GM12873 (cell line): Measurements from ENCODE around the gene DNM1.

Experiments used
- TF ChIP-seq, protein P1 (sequence below): IDR thresholded peaks from 2 replicates; pipeline ENCODE4 v1.5.1; 2012; ENCODE audit warnings: low read depth, mild to moderate bottlenecking, moderate library complexity, low read length, control low read depth; ENCODE audit not compliant: insufficient read depth; ENCODE audit errors: missing control alignments

Gene DNM1

DNA sequence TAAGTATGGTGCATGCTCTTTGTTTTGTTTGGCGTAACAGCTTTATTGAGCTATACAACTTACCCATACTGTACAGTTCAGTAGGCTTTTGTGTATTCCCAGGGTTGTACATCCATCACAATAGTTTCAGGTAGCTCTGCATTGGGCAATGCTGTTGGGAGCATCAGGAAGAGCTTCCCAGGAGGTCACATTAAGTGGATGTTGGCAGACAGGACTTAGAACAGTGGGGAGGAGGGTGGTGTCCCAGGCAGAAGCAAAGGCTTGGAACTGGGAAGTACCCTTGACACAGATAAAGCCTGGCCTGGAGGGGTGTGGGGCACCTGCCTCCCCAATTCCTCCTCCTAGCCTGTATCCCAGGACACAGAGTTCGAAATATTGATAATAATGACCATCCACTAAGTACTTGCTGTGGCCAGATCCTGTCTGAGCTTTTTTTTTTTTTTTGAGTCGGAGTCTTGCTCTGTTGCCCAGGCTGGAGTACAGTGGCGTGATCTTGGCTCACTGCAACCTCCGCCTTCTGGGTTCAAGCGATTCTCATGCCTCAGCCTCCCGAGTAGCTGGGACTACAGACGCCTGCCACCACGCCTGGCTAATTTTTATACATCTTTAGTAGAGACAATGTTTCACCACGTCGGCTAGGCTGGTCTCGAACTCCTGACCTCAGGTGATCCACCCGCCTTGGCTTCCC lies 41.8 kb upstream of the DNM1 start:
- TF ChIP-seq, protein P1, sequence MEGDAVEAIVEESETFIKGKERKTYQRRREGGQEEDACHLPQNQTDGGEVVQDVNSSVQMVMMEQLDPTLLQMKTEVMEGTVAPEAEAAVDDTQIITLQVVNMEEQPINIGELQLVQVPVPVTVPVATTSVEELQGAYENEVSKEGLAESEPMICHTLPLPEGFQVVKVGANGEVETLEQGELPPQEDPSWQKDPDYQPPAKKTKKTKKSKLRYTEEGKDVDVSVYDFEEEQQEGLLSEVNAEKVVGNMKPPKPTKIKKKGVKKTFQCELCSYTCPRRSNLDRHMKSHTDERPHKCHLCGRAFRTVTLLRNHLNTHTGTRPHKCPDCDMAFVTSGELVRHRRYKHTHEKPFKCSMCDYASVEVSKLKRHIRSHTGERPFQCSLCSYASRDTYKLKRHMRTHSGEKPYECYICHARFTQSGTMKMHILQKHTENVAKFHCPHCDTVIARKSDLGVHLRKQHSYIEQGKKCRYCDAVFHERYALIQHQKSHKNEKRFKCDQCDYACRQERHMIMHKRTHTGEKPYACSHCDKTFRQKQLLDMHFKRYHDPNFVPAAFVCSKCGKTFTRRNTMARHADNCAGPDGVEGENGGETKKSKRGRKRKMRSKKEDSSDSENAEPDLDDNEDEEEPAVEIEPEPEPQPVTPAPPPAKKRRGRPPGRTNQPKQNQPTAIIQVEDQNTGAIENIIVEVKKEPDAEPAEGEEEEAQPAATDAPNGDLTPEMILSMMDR, result no peak

DNA sequence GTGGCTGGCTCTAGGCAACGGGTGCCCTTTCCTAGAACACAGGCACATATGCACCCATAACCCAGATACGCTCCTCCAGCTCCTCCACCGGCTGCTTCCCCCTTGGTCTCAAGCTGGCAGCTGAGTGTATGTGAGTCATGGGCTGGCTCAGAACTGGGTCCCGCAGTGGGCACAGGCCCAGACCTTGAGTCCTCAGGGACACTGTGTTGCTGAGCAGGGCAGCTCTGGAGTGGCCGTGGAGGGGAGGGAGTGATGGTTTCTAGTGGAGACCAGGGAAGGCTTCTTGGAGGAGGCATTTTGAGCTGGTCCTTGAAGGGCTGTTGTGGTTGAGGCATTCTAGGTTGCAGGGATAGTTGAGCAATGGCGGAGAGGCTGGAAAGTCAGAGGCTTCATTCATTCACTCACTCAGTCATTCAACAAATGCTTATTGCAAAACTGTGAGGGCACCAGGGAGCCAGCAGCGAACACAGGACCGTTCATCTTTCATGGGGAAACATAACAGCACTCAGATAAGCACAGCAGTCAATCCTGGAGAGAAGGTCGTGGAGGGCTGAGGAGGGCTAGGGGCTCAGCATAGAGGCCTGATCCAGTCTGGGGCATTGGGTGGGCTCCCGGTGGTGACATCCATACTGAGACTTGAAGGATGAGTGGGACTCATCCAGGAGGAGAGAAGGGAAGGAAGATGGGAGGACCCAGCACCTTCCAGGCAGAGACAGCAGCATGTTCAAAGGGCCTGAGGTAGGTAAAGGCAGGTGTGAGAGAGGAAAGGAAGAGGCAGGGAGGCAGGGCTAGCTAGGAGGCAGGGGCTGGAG lies 40.8 kb upstream of the DNM1 start:
- TF ChIP-seq, protein P1, result no peak

DNA sequence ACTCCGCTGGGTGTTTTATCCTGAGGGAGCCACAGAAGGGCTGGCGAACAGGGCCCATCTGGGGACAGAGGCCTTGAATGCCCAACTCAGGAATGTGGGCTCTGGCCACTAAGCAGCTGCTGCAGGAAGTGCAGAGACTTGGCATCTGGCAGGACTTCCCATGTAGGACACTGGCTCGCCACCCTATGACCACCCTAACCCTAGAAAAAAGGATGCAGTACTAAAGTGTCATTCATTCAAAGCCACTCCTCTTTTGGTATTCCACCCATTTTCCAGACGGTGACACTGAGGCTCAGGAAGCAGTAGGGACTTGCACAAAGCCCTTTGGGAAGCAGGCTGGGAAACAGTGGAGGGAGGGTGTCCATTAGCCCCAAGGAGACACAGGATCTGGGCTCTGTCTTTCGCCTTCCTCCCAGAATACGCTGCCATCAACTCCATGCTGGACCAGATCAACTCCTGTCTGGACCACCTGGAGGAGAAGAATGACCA lies 40.1 kb upstream of the DNM1 start:
- TF ChIP-seq, protein P1, result no peak

DNA sequence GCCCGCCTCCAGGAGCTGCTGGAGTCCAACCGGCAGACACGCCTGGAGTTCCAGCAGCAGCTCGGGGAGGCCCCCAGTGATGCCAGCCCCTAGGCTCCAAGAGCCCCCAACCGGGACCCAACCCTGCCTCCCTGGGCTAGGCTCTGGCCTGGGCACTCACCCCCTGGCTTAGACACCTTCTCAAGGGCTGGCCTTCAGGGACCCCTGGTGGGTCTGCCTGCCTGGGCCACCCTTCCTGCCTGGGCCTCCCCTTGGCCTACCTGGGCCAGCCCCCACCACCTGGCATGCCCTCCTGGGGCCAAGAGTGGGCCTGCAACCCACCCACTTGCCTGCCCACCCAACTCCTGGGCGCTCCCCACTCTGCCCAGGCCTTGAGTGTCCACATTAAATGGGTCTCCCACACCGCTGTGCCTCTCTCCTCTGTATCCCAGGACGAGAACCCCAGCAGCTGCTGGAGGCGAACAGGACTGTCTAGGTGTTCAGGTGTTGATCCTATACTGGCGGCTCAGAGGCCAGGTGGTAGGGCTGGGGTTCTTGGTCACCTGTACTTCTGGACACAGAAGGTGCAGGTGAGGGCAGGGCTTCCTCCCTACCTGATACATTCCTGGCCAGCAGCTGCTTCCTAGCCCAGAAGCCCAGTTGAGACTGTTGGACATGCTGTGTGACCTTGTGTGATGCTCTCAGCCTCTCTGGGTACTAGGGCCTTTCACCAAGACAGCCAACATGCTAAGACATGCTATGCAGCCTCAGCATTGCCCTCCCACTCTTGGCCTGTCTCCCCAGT lies 39.5 kb upstream of the DNM1 start:
- TF ChIP-seq, protein P1, result no peak

DNA sequence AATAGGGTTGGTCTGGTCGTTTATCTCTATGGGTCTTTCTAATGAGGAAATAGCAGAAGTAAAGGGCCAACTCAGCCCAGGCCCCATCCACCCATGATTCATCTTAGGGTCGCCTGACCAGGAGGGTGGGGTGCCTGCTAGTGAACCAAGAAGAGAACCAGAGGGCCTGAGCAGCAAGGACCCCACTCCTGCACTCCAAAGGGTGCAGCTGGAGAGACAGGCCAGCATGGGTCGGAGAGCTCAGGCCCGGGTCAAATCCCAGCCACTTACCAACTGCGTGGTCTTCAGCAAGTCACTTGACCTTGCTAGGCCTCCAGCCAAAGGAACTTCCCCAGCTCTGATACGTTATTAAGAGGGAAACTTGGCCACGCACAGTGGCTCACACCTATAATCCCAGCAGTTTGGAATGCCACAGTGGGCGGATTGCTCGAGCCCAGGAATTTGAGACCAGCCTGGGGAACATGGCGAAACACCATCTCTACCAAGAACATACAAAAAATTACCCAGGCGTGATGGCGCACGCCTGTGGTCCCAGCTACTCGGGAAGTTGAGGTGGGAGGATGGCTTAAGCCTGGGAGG lies 38.8 kb upstream of the DNM1 start:
- TF ChIP-seq, protein P1, result no peak

DNA sequence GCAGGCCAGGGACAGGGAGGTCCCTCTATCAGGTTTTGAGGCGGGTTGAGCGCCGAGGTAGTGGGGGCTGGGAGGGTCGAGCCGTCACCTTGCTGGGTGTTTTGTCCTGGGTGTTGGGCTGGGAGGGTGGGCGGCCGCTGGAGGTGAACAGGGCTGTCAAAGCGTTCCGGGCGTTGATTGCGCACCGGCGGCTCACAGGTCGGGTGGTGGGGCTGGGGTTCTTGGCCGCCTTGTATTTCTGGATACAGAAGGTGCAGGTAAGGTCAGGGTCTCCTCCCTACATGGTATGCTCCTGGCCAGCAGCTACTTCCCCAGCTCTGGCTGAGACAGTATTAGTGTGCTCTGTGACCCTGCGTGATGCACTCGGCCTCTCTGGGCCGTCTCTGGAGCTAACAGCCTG lies 37.0 kb upstream of the DNM1 start:
- TF ChIP-seq, protein P1, result no peak
